IMR-90 (cell line): ENCODE data around the gene PRKCA. TPM values are rescaled to one million over a fixed set of nuclear protein-coding genes. Genes with fewer than 3 reads are reported as not detected.

ENCODE experiments used
- ATAC-seq: fragments of 200-7000 bp; cut with Tn5 transposase; 2 replicates; pipeline ENCODE4 v1.9.1; 2020; ENCODE audit warnings: low read depth, mild to moderate bottlenecking, moderate library complexity
- BruUV-seq: library from RNA; stranded (reverse); fragments of 400-500 nt; replicated peaks from 2 replicates; lab custom pipeline; 2021; lab: Mats Ljungman, UMichigan
- CTCF ChIA-PET: fragments of 300-600 bp; formaldehyde crosslinking; extraction: SDS; loops from one replicate; lab custom pipeline; 2021; ENCODE audit warnings: antibody characterized with exemption; lab: Yijun Ruan, JAX
- POLR2A ChIA-PET: fragments of 300-600 bp; sonication (Branson Sonifier 250); formaldehyde crosslinking; loops from one replicate; lab custom pipeline; 2022; ENCODE audit warnings: antibody characterized with exemption; ENCODE audit not compliant: unreplicated experiment; lab: Charles Lee
- DNase-seq: peaks from one replicate; pipeline ENCODE4 v3.0.0; 2013
- H2AFZ ChIP-seq: replicated peaks from 2 replicates; pipeline ENCODE3; 2013; ENCODE audit warnings: low read length, mild to moderate bottlenecking; ENCODE audit not compliant: poor library complexity
- H2AK5ac ChIP-seq: 2 replicates; pipeline ENCODE4 v1.6.1; 2013; ENCODE audit warnings: low read depth, low read length, inconsistent platforms
- H2AK9ac ChIP-seq: replicated peaks from 2 replicates; pipeline ENCODE3; 2013; ENCODE audit warnings: mild to moderate bottlenecking, low read depth, low read length, moderate library complexity; ENCODE audit not compliant: poor library complexity
- H2BK120ac ChIP-seq: 2 replicates; pipeline ENCODE4 v1.6.1; 2013; ENCODE audit warnings: low read depth, low read length, inconsistent platforms
- H2BK15ac ChIP-seq: 3 replicates; pipeline ENCODE4 v1.6.1; 2013; ENCODE audit warnings: low read depth, low read length, inconsistent platforms
- H2BK20ac ChIP-seq: 2 replicates; pipeline ENCODE4 v1.6.1; 2013; ENCODE audit warnings: low read depth, mild to moderate bottlenecking, inconsistent platforms, low read length, moderate library complexity
- H2BK5ac ChIP-seq: 2 replicates; pipeline ENCODE4 v1.6.1; 2013; ENCODE audit warnings: mild to moderate bottlenecking, low read depth, low read length, inconsistent platforms; ENCODE audit not compliant: poor library complexity, severe bottlenecking
- H3K14ac ChIP-seq: replicated peaks from 2 replicates; pipeline ENCODE4 v1.6.1; 2013; ENCODE audit warnings: low read depth, low read length, inconsistent platforms
- H3K18ac ChIP-seq: 2 replicates; pipeline ENCODE4 v1.6.1; 2013; ENCODE audit warnings: low read depth, low read length, control low read depth
- H3K23ac ChIP-seq: 2 replicates; pipeline ENCODE4 v1.6.1; 2013; ENCODE audit warnings: low read depth, low read length, inconsistent platforms
- H3K27ac ChIP-seq: 2 replicates; pipeline ENCODE4 v1.5.1; 2013; ENCODE audit warnings: mild to moderate bottlenecking, control low read depth, low read length; ENCODE audit not compliant: insufficient read depth
- H3K27me3 ChIP-seq: 2 replicates; pipeline ENCODE4 v1.6.1; 2013; ENCODE audit warnings: low read length; ENCODE audit not compliant: control insufficient read depth, insufficient read depth
- H3K36me3 ChIP-seq: 2 replicates; pipeline ENCODE4 v1.6.1; 2013; ENCODE audit warnings: low read length, mixed read lengths; ENCODE audit not compliant: control insufficient read depth, insufficient read depth
- H3K4ac ChIP-seq: 2 replicates; pipeline ENCODE4 v1.6.1; 2013; ENCODE audit warnings: low read depth, low read length, inconsistent platforms
- H3K4me1 ChIP-seq: 2 replicates; pipeline ENCODE4 v1.6.1; 2013; ENCODE audit warnings: low read length, mixed read lengths; ENCODE audit not compliant: control insufficient read depth, insufficient read depth
- H3K4me2 ChIP-seq: 2 replicates; pipeline ENCODE4 v1.6.1; 2013; ENCODE audit warnings: low read depth, mild to moderate bottlenecking, control low read depth, low read length, moderate library complexity
- H3K4me3 ChIP-seq: 2 replicates; pipeline ENCODE4 v1.5.1; 2013; ENCODE audit warnings: low read depth, mild to moderate bottlenecking, control low read depth, low read length, moderate library complexity; ENCODE audit not compliant: insufficient read depth
- H3K56ac ChIP-seq: 2 replicates; pipeline ENCODE4 v1.6.1; 2013; ENCODE audit warnings: low read length, inconsistent platforms; ENCODE audit not compliant: insufficient read depth; ENCODE audit errors: extremely low read depth
- H3K79me1 ChIP-seq, 2 experiments: 2 replicates each; pipeline ENCODE4 v1.6.1; 2013; ENCODE audit warnings: low read length in 2 of 2, inconsistent platforms in 1 of 2, low read depth in 1 of 2
- H3K9ac ChIP-seq: 2 replicates; pipeline ENCODE4 v1.6.1; 2013; ENCODE audit warnings: low read depth, low read length, control low read depth
- H3K9me1 ChIP-seq: 2 replicates; pipeline ENCODE4 v1.6.1; 2013; ENCODE audit warnings: low read length, inconsistent platforms; ENCODE audit not compliant: insufficient read depth
- H3K9me3 ChIP-seq: 2 replicates; pipeline ENCODE4 v1.6.1; 2013; ENCODE audit warnings: low read length; ENCODE audit not compliant: control insufficient read depth, insufficient read depth
- H4K20me1 ChIP-seq: 2 replicates; pipeline ENCODE4 v1.6.1; 2013; ENCODE audit warnings: low read length, inconsistent platforms; ENCODE audit not compliant: insufficient read depth
- H4K5ac ChIP-seq: 2 replicates; pipeline ENCODE4 v1.6.1; 2013; ENCODE audit warnings: mild to moderate bottlenecking, low read depth, low read length, control low read depth
- H4K8ac ChIP-seq, 2 experiments: 2 replicates each; pipeline ENCODE4 v1.6.1; 2013; ENCODE audit warnings: low read depth in 2 of 2, low read length in 2 of 2, control low read depth in 1 of 2, inconsistent platforms in 1 of 2
- H4K91ac ChIP-seq: 2 replicates; pipeline ENCODE4 v1.6.1; 2013; ENCODE audit warnings: low read depth, low read length, inconsistent platforms; ENCODE audit not compliant: insufficient read depth
- BHLHE40 ChIP-seq: fragments of 150-350 bp; IDR thresholded peaks from 2 replicates; pipeline ENCODE4 v1.6.1; 2016; ENCODE audit warnings: mild to moderate bottlenecking, low read depth, low read length
- CEBPB ChIP-seq: IDR thresholded peaks from 2 replicates; pipeline ENCODE4 v1.6.1; 2012; ENCODE audit warnings: low read depth, low read length, improper control_type of control experiment
- ELK1 ChIP-seq: fragments of 150-350 bp; IDR thresholded peaks from 2 replicates; pipeline ENCODE4 v1.6.1; 2016; ENCODE audit warnings: low read depth, mild to moderate bottlenecking, low read length, moderate library complexity, borderline replicate concordance
- FOS ChIP-seq: fragments of 150-350 bp; IDR thresholded peaks from 2 replicates; pipeline ENCODE4 v1.6.1; 2016; ENCODE audit warnings: low read depth, low read length
- MAFK ChIP-seq: IDR thresholded peaks from 2 replicates; pipeline ENCODE4 v1.6.1; 2012; ENCODE audit warnings: low read depth, low read length, improper control_type of control experiment
- MAZ ChIP-seq: IDR thresholded peaks from 2 replicates; pipeline ENCODE4 v1.6.1; 2012; ENCODE audit warnings: low read depth, mild to moderate bottlenecking, low read length, improper control_type of control experiment, moderate library complexity, borderline replicate concordance
- MXI1 ChIP-seq: IDR thresholded peaks from 2 replicates; pipeline ENCODE4 v1.6.1; 2012; ENCODE audit warnings: low read depth, mild to moderate bottlenecking, low read length, moderate library complexity, borderline replicate concordance
- NFE2L2 ChIP-seq: fragments of 150-350 bp; IDR thresholded peaks from 2 replicates; pipeline ENCODE4 v1.6.1; 2016; ENCODE audit warnings: low read depth, mild to moderate bottlenecking, low read length
- POLR2A ChIP-seq: IDR thresholded peaks from 2 replicates; pipeline ENCODE4 v1.6.1; 2012; ENCODE audit warnings: mild to moderate bottlenecking, low read depth, low read length
- RAD21 ChIP-seq: IDR thresholded peaks from 2 replicates; pipeline ENCODE4 v1.6.1; 2012; ENCODE audit warnings: low read length, improper control_type of control experiment
- RCOR1 ChIP-seq: IDR thresholded peaks from 2 replicates; pipeline ENCODE4 v1.6.1; 2012; ENCODE audit warnings: mild to moderate bottlenecking, low read length, improper control_type of control experiment; ENCODE audit not compliant: insufficient replicate concordance
- RFX5 ChIP-seq: IDR thresholded peaks from 2 replicates; pipeline ENCODE4 v1.8.0; 2012; ENCODE audit warnings: low read depth, mild to moderate bottlenecking, low read length, moderate library complexity
- SMC3 ChIP-seq: fragments of 150-350 bp; IDR thresholded peaks from 2 replicates; pipeline ENCODE4 v1.6.1; 2016; ENCODE audit warnings: low read depth, mild to moderate bottlenecking, antibody characterized with exemption, low read length, moderate library complexity
- WGBS, 2 experiments: methylation state at CpG; one replicate each; pipeline versions ENCODE4 v1.1.5 to v1.1.7; 2013; ENCODE audit warnings: missing lambda C conversion rate in 2 of 2; ENCODE audit not compliant: insufficient read length in 1 of 2; ENCODE audit errors: extremely low coverage in 2 of 2; 5-methylcytosine and 5-hydroxymethylcytosine counted together
- dilution Hi-C: fragments of 300-500 bp; cut with HindIII; formaldehyde crosslinking; loops from one replicate; pipeline ENCODE4 v1.14.3; 2018; ENCODE audit warnings: low sequenced_read_pairs; ENCODE audit not compliant: unreplicated experiment
- in situ Hi-C: fragments of 300-500 bp; cut with MboI; formaldehyde crosslinking; loops from 3 replicates; pipeline ENCODE4 v1.14.3; 2019; ENCODE audit warnings: low sequenced_read_pairs, inconsistent platforms, mixed read lengths
- intact Hi-C: fragments of 100-400 bp; cut with micrococcal nuclease; formaldehyde crosslinking; loops from 2 replicates; pipeline ENCODE4 v1.10.0; 2022
- polyA plus RNA-seq, 3 experiments: library from polyadenylated mRNA; depleted of rRNA; stranded (reverse); fragments of >200 nt; gene quantifications; 2 replicates each; pipeline ENCODE4 v1.2.3, GENCODE V29; 2012; ENCODE audit warnings: low replicate concordance in 1 of 3
- total RNA-seq: library from RNA; depleted of rRNA; stranded (reverse); fragments of >200 nt; gene quantifications from 2 replicates; pipeline ENCODE4 v1.2.3, GENCODE V29; 2012
- TF ChIP-seq, protein P1 (sequence below): conservative IDR thresholded peaks from 2 replicates; pipeline ENCODE4 v1.5.1; 2012; ENCODE audit warnings: mild to moderate bottlenecking, low read depth, low read length, improper control_type of control experiment
- TF ChIP-seq, protein P2 (sequence below): fragments of 150-350 bp; IDR thresholded peaks from 2 replicates; pipeline ENCODE4 v1.6.1; 2017; ENCODE audit warnings: mild to moderate bottlenecking, antibody characterized with exemption, low read length, low read depth

The PRKCA gene
- total and polyA plus RNA-seq, 2 of the 4 experiments (the other 2 are of a cell fraction) = 31.0 to 46.0 TPM

DNA sequence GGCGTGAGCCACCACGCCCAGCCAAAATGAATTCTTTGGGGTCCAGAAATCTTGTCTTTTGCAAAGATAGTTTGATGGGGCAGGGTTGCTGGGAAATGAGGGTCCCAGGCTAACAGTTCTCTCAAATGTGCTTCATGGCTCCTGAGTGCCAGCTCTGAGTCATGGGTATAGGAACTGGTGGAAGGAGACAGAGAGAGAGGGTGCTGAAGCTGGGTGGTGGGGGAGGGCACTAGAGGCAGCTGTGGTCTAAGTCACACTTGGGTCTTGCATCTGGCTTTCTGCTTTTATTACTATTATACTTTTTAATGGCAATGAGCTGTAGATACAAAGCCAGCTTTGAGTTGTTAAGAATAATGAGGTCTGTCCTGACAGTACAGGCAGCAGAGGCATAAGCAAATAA, 54.6 kb downstream of the PRKCA start:
- ChIA-PET POLR2A (no interaction called here), CTCF (interaction anchor here (0.5 kb wide), 1 partner anchor 51 kb away, joined by 3 read pairs; no protein-coding TSS in a partner anchor)
- peak; percentile 45 for DNase-seq
- Histone ChIP-seq H3K9me1 (peaks cover 23% of the 10 kb centered on the region), H3K4me2 (no peak overlapping the region), H4K91ac (no peak overlapping the region; the same call in 1 of the 2 replicates), H4K5ac (peak overlapping the region; percentile 12; the same call in 1 of the 2 replicates), H3K23ac (no peak overlapping the region), H3K14ac (peak overlapping the region; percentile 66; the same call in 1 of the 2 replicates), H3K4me3 (no peak overlapping the region), H3K56ac (no peak overlapping the region), H3K27ac (no peak overlapping the region), H2AK5ac (peak overlapping the region; percentile 68), H4K8ac (no peak overlapping the region), H2AFZ (no peak overlapping the region), H3K9ac (no peak overlapping the region), H3K9me3 (no peaks in the 10 kb centered on the region), H3K4me1 (peaks cover 23% of the 10 kb centered on the region), H2BK5ac (no peak overlapping the region), H2BK20ac (no peak overlapping the region), H3K27me3 (no peaks in the 10 kb centered on the region), H2BK15ac (0 out of 3 replicates have a peak overlapping the region, but pooled peaks have one; percentile 22), H2AK9ac (no peak overlapping the region), H4K20me1 (peaks cover 37% of the 10 kb centered on the region), H3K79me1 (peaks cover 31 to 87% of the 10 kb centered on the region in 2 experiments), H3K18ac (peak overlapping the region; percentile 59; the same call in 1 of the 2 replicates), H3K4ac (no peak overlapping the region; the same call in 1 of the 2 replicates), H2BK120ac (no peak overlapping the region), H3K36me3 (no peaks in the 10 kb centered on the region)
- in situ Hi-C loops = no loop called here
- dilution Hi-C loops = no loop called here
- BruUV-seq = no TSS peak
- WGBS, 2 experiments = 83% methylated on average over 1 of the region's 2 CpGs; no CpG with 5 or more reads in 1 of the 2 experiments
- TF ChIP-seq MAFK (no peak), NFE2L2 (no peak), SMC3 (no peak), BHLHE40 (no peak), RAD21 (no peak), MXI1 (no peak), MAZ (no peak), ELK1 (no peak), CEBPB (no peak), RCOR1 (no peak), FOS (no peak), RFX5 (no peak), POLR2A (no peak)
- TF ChIP-seq, protein P1, sequence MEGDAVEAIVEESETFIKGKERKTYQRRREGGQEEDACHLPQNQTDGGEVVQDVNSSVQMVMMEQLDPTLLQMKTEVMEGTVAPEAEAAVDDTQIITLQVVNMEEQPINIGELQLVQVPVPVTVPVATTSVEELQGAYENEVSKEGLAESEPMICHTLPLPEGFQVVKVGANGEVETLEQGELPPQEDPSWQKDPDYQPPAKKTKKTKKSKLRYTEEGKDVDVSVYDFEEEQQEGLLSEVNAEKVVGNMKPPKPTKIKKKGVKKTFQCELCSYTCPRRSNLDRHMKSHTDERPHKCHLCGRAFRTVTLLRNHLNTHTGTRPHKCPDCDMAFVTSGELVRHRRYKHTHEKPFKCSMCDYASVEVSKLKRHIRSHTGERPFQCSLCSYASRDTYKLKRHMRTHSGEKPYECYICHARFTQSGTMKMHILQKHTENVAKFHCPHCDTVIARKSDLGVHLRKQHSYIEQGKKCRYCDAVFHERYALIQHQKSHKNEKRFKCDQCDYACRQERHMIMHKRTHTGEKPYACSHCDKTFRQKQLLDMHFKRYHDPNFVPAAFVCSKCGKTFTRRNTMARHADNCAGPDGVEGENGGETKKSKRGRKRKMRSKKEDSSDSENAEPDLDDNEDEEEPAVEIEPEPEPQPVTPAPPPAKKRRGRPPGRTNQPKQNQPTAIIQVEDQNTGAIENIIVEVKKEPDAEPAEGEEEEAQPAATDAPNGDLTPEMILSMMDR = no peak
- TF ChIP-seq, protein P2, sequence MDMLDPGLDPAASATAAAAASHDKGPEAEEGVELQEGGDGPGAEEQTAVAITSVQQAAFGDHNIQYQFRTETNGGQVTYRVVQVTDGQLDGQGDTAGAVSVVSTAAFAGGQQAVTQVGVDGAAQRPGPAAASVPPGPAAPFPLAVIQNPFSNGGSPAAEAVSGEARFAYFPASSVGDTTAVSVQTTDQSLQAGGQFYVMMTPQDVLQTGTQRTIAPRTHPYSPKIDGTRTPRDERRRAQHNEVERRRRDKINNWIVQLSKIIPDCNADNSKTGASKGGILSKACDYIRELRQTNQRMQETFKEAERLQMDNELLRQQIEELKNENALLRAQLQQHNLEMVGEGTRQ = no peak
- intact Hi-C loops = no loop called here
- no peak for ATAC-seq
